BLaER1 (cell line): Measurements from ENCODE around the gene SPATA18.

Experiments used
- H3K27ac ChIP-seq: shearing (Covaris generic); formaldehyde crosslinking; 2 replicates; pipeline ENCODE4 v1.8.1; 2022
- H3K27me3 ChIP-seq: shearing (Covaris generic); formaldehyde crosslinking; 2 replicates; pipeline ENCODE4 v1.8.1; 2022
- H3K36me3 ChIP-seq: shearing (Covaris generic); formaldehyde crosslinking; 2 replicates; pipeline ENCODE4 v1.8.1; 2022
- H3K4me1 ChIP-seq: shearing (Covaris generic); formaldehyde crosslinking; 2 replicates; pipeline ENCODE4 v1.8.1; 2022
- H3K4me2 ChIP-seq: shearing (Covaris generic); formaldehyde crosslinking; 2 replicates; pipeline ENCODE4 v1.8.1; 2022
- H3K4me3 ChIP-seq: shearing (Covaris generic); formaldehyde crosslinking; 2 replicates; pipeline ENCODE4 v1.8.1; 2022
- H3K9ac ChIP-seq: shearing (Covaris generic); formaldehyde crosslinking; 2 replicates; pipeline ENCODE4 v1.8.1; 2022
- H3K9me3 ChIP-seq: shearing (Covaris generic); formaldehyde crosslinking; 2 replicates; pipeline ENCODE4 v1.8.1; 2022
- H4K20me1 ChIP-seq: shearing (Covaris generic); formaldehyde crosslinking; 2 replicates; pipeline ENCODE4 v1.8.1; 2022
- Cebpa-rat ChIP-seq: shearing (Covaris generic); IDR thresholded peaks from 2 replicates; pipeline ENCODE4 v1.8.1; 2022

Gene SPATA18

DNA sequence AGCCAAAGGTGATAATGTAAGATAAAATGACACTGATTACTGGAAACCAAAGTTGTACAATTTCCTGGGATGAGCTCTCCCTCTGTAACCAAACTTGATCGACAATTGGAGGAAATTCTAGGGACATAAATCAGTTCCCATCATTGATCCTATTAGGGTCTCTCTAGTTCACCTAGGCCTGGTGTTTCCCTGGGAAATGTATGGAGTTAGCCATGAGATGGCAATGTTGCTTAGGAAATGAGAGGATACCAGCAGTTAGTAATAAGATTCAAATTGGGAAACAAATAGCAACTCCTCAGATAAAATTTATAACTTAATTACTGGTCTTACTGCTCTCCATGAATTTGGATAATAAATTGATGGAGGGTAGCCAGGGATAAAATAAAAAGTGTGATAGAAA, 52.2 kb downstream of the SPATA18 start:
- no peaks in the 10 kb centered on the region for H3K9me3 ChIP-seq
- H3K27ac ChIP-seq: no peak overlapping the region
- H3K4me1 ChIP-seq: no peaks in the 10 kb centered on the region
- no peak overlapping the region for H3K9ac ChIP-seq
- no peaks in the 10 kb centered on the region for H3K36me3 ChIP-seq
- no peak for TF ChIP-seq Cebpa-rat
- H3K27me3 ChIP-seq: no peaks in the 10 kb centered on the region
- H3K4me2 ChIP-seq: no peak overlapping the region
- no peak overlapping the region for H3K4me3 ChIP-seq
- no peaks in the 10 kb centered on the region for H4K20me1 ChIP-seq

DNA sequence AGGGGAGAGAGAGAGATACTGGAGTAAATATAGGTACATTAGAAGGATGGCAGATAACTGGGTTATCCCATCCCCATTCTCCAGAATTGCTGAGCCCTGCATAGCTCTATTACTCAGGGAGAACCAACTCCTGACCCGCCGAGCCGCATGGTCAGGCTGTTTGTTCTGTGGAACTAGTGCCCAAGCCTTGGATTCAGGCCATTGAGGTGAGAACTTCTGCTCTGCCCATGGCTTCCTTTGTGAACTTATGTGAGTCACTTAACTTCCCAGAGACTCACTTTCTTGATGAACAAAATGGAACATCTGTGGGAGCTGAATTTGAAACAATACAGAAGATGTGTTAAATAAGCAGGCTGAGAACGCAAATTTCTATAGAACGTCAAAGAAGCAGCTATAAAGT, 54.2 kb downstream of the SPATA18 start:
- Histone ChIP-seq H4K20me1 (no peaks in the 10 kb centered on the region), H3K9me3 (no peaks in the 10 kb centered on the region), H3K4me3 (no peak overlapping the region), H3K4me1 (no peaks in the 10 kb centered on the region), H3K9ac (no peak overlapping the region), H3K27ac (no peak overlapping the region), H3K36me3 (no peaks in the 10 kb centered on the region), H3K4me2 (no peak overlapping the region), H3K27me3 (no peaks in the 10 kb centered on the region)
- no peak for TF ChIP-seq Cebpa-rat

DNA sequence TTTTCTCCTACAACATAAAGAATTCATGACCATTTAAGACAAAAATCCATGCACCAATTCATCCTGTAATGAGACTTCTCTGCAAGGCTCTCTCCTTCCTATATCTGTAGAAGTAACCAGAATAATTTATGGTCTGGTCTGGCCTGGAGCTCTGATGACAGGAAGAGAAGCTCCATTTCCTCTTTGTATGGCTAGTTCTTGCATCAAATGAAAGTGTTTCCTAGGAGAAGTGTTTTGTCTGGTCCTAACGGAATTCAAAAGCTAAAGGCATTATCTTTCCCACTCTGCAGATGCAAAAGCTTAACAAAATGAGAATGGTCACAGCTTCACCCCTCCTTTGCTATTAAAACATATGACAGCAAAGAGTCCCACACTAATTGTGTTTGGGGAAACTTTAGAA, 55.1 kb downstream of the SPATA18 start:
- Histone ChIP-seq H3K27ac (no peak overlapping the region), H3K4me2 (no peak overlapping the region)
- TF ChIP-seq Cebpa-rat: no peak

DNA sequence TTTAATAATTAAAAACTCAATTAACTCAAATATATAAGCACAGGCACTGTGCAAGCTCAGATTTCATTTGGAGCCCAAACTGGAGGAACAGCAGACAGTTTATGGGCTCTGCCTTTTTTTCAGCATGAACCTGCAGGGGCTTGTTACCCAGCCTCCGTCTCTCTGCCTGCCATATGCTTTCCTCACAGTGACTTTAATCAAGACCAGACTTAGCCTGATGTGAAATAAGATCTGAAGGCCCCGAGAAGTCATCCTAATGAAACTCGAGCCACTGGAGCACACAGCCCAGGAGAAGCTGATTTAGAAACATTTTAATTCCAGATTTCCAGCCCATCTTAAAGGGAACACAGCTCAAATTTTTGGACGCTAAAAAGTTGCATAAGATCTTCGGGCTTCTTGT, 55.6 kb downstream of the SPATA18 start:
- no peaks in the 10 kb centered on the region for H3K4me1 ChIP-seq
- no peaks in the 10 kb centered on the region for H3K36me3 ChIP-seq
- H3K4me3 ChIP-seq: no peak overlapping the region
- no peaks in the 10 kb centered on the region for H3K9me3 ChIP-seq
- no peaks in the 10 kb centered on the region for H3K27me3 ChIP-seq
- no peak overlapping the region for H3K27ac ChIP-seq
- no peak overlapping the region for H3K4me2 ChIP-seq
- TF ChIP-seq Cebpa-rat: no peak
- H4K20me1 ChIP-seq: no peaks in the 10 kb centered on the region
- H3K9ac ChIP-seq: no peak overlapping the region

More for the DNA sequence above, 55.1 kb downstream of the SPATA18 start:
- no peak overlapping the region for H3K4me3 ChIP-seq
- no peak overlapping the region for H3K9ac ChIP-seq
- no peaks in the 10 kb centered on the region for H3K36me3 ChIP-seq
- no peaks in the 10 kb centered on the region for H4K20me1 ChIP-seq
- no peaks in the 10 kb centered on the region for H3K4me1 ChIP-seq
- no peaks in the 10 kb centered on the region for H3K27me3 ChIP-seq
- H3K9me3 ChIP-seq: no peaks in the 10 kb centered on the region

DNA sequence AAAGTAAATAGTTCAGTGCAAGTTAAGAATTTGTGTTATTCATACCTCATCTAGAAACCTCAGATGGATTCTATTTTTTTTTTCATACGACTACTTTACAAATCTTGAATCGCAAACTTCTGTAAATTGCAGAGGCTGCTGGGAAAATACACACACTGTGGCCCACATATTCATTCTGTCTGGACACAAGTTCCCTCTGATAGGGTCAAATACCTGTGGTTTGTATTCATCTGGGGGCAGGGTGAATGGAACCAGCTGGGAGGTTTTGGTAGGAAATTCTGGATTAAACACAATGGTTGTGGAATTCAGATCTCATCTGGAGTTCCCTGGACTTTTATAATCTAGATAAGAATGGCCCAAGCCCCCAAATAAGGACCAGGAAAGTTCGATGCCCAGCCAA, 56.2 kb downstream of the SPATA18 start:
- Histone ChIP-seq H3K36me3 (no peaks in the 10 kb centered on the region), H3K9ac (no peak overlapping the region), H3K4me2 (no peak overlapping the region), H3K4me1 (no peaks in the 10 kb centered on the region), H3K9me3 (no peaks in the 10 kb centered on the region), H3K27me3 (no peaks in the 10 kb centered on the region), H4K20me1 (no peaks in the 10 kb centered on the region), H3K27ac (no peak overlapping the region), H3K4me3 (no peak overlapping the region)
- no peak for TF ChIP-seq Cebpa-rat

DNA sequence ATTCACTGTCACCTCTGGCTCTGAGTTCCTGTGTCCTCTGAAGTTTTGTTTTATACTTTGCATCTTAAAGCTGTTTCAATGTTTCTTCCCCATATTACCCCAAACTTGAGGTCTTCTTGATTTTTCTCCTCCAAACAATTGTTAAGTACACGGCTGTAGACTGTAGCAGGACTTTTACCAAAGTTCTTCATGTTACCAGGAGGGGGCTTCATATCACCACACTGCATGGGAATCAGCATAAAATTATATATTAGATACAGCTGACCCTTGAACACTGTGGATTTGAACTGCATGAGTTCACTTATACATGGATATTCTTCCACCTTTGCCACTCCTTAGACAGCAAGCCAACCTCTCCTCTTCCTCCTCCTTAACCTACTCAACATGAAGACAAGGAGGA, 56.6 kb downstream of the SPATA18 start:
- no peaks in the 10 kb centered on the region for H3K9me3 ChIP-seq
- no peaks in the 10 kb centered on the region for H3K4me1 ChIP-seq
- no peaks in the 10 kb centered on the region for H3K36me3 ChIP-seq
- no peak overlapping the region for H3K4me3 ChIP-seq
- no peaks in the 10 kb centered on the region for H4K20me1 ChIP-seq
- H3K4me2 ChIP-seq: no peak overlapping the region
- no peak overlapping the region for H3K27ac ChIP-seq
- no peak for TF ChIP-seq Cebpa-rat
- H3K9ac ChIP-seq: no peak overlapping the region
- H3K27me3 ChIP-seq: no peaks in the 10 kb centered on the region

DNA sequence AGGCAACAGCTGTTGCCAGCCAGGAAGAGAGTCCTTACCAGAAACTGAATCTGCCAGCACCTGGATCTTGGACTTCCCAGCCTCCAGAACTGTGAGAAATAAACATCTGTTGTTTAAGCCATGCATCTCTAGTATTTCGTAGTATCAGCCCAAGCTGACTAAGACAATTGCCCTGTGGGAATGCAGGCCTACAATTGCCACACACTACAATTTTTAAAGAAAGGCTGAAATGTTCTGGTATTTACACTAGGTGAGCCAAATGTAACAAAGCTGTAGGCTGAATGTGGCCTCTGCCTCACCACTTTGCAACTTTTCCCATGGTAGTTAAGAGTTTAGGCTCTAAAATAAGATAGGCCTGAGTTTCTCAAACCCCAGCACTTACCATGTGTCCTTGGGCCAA, 59.1 kb downstream of the SPATA18 start:
- H3K9ac ChIP-seq: no peak overlapping the region
- no peak overlapping the region for H3K4me2 ChIP-seq
- TF ChIP-seq Cebpa-rat: no peak
- H3K4me1 ChIP-seq: no peaks in the 10 kb centered on the region
- no peaks in the 10 kb centered on the region for H3K27me3 ChIP-seq
- H3K9me3 ChIP-seq: no peaks in the 10 kb centered on the region
- H3K4me3 ChIP-seq: no peak overlapping the region
- H3K27ac ChIP-seq: no peak overlapping the region
- no peaks in the 10 kb centered on the region for H4K20me1 ChIP-seq
- no peaks in the 10 kb centered on the region for H3K36me3 ChIP-seq

DNA sequence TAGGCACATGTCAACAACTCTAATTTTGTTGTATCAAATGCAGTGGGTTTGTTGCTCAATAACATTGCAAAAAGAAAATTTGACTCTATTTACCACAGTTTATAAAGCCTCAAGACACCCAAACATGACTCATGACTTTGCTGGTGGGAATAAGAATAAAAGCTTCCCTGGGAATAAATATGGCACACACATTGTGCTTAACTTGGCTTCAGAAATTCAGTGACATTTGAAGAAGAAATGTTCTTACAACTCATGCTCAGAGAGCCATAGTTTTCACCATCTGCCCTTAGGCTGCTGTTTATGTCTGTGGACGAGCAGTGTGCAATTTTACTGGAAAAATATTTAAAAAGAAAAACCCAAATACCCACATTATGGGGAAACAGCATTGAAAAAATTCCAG, 60.9 kb downstream of the SPATA18 start:
- no peaks in the 10 kb centered on the region for H3K36me3 ChIP-seq
- H3K4me3 ChIP-seq: no peak overlapping the region
- no peaks in the 10 kb centered on the region for H3K4me1 ChIP-seq
- H3K9ac ChIP-seq: no peak overlapping the region
- TF ChIP-seq Cebpa-rat: no peak
- no peaks in the 10 kb centered on the region for H3K9me3 ChIP-seq
- no peak overlapping the region for H3K27ac ChIP-seq
- no peaks in the 10 kb centered on the region for H4K20me1 ChIP-seq
- no peaks in the 10 kb centered on the region for H3K27me3 ChIP-seq
- no peak overlapping the region for H3K4me2 ChIP-seq

DNA sequence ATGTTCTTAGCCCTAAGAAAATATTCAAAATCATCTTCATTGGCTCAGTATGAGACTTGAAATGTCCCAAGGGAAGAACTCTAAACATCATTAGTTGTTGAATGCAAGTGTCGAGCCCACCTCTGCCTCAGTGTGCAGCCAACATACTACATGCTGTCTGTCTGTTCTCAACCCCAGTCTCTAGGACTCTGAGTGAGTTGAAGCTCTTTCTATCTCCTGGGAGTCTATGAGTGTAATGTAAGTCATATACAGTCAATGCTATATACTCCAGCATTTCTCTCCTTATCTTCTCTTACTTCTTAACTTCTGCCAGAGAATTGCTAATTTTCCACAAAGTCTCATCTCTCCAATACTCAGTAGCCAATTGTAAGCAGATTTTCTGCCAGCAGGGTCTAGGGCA, 61.3 kb downstream of the SPATA18 start:
- Histone ChIP-seq H3K36me3 (no peaks in the 10 kb centered on the region), H3K9me3 (no peaks in the 10 kb centered on the region), H3K27me3 (no peaks in the 10 kb centered on the region), H3K27ac (no peak overlapping the region), H4K20me1 (no peaks in the 10 kb centered on the region), H3K9ac (no peak overlapping the region), H3K4me3 (no peak overlapping the region), H3K4me2 (no peak overlapping the region), H3K4me1 (no peaks in the 10 kb centered on the region)
- TF ChIP-seq Cebpa-rat: no peak

DNA sequence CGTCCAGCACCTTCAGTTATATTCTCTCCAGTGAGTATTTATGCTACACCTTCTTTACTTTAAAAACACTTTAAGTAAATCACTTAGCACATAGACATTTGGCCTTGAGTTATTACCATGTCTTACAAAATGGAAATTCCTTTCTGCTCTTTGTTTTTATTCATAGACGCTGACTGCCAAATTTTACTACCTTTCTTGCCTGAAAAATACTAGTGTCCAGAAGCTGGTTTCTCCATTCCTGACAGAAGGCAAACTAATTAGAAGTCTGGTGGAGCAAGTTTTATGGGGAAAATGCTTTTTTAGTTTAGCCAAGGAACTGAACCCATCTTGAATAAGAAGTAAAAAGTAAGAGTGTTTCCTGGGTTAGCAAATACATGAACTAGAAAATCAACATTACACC, 65.5 kb downstream of the SPATA18 start:
- H3K4me1 ChIP-seq: no peaks in the 10 kb centered on the region
- H3K9ac ChIP-seq: no peak overlapping the region
- no peak for TF ChIP-seq Cebpa-rat
- no peaks in the 10 kb centered on the region for H3K9me3 ChIP-seq
- H4K20me1 ChIP-seq: no peaks in the 10 kb centered on the region
- H3K27ac ChIP-seq: no peak overlapping the region
- no peaks in the 10 kb centered on the region for H3K27me3 ChIP-seq
- H3K4me2 ChIP-seq: no peak overlapping the region
- no peak overlapping the region for H3K4me3 ChIP-seq
- no peaks in the 10 kb centered on the region for H3K36me3 ChIP-seq

DNA sequence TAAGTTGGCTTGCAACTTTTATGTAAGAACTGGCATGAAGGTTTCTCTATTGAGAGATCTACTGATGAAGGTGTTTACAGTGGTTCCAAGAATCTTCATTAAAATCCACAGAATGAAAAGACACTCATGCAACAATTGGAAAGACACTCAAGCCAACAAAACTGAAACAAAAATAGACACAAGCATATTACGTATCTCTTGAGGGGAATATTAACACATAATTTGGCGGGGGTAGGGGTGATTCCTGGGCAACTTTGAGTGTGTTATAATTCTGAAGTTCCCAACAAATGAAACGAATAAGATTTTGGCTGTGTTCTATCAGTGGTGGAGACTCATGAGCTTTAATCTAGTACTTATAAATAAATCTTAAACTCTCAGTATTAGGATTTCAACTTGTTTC, 75.1 kb downstream of the SPATA18 start:
- no peak for TF ChIP-seq Cebpa-rat
- Histone ChIP-seq H3K27ac (no peak overlapping the region), H3K36me3 (no peaks in the 10 kb centered on the region), H3K4me2 (no peak overlapping the region), H3K27me3 (no peaks in the 10 kb centered on the region), H4K20me1 (no peaks in the 10 kb centered on the region), H3K4me1 (no peaks in the 10 kb centered on the region), H3K4me3 (no peak overlapping the region), H3K9me3 (no peaks in the 10 kb centered on the region), H3K9ac (no peak overlapping the region)
